H1 (cell line): ENCODE results near the gene COMT. TPM values are rescaled to one million over a fixed set of nuclear protein-coding genes. Genes with fewer than 3 reads are reported as not detected.

ENCODE experiments used
- CHD7 ChIP-seq: fragments of 300-600 bp; sonication (generic); IDR thresholded peaks from 2 replicates; pipeline ENCODE4 v1.7.1; 2012; ENCODE audit warnings: low read length, moderate library complexity, mild to moderate bottlenecking, inconsistent platforms; ENCODE audit not compliant: insufficient replicate concordance
- CTBP2 ChIP-seq: IDR thresholded peaks from 2 replicates; pipeline ENCODE4 v1.7.0; 2011; ENCODE audit warnings: borderline replicate concordance, mild to moderate bottlenecking, moderate library complexity, mixed read lengths, low read length; ENCODE audit not compliant: insufficient read depth, insufficient read length
- E2F6 ChIP-seq: IDR thresholded peaks from 2 replicates; pipeline ENCODE4 v1.6.1; 2012; ENCODE audit warnings: inconsistent platforms
- polyA plus RNA-seq, 7 experiments: library from polyadenylated mRNA; depleted of rRNA in 3 of 7; stranded (reverse) in 5 of 7; unstranded in 2 of 7; fragments of >200 nt in 5 of 7; fragments of 200-250 nt in 2 of 7; gene quantifications; 1 replicate in 5 of 7; 2 replicates in 1 of 7; 4 replicates in 1 of 7; pipeline versions ENCODE4 v1.2.1 to v1.2.3, GENCODE V29; 2011 to 2013; ENCODE audit warnings: missing spikeins in 2 of 7, mixed read lengths in 2 of 7
- total RNA-seq: library from RNA; stranded (reverse); fragmentation: NEBNext Ultra II Directional; extraction: Animal tissue kit (Norgen Biotek cat#: 25700); gene quantifications from 2 replicates; pipeline ENCODE4 v1.2.1, GENCODE V29; 2021

Gene COMT
- total and polyA plus RNA-seq, 2 of the 8 experiments (the other 6 are each of a cell fraction or from before 2014, with no cell fraction given): 15.2 to 33.7 TPM

GRCh38 chr22:19904935-19905334 is 36.6 kb upstream of the COMT start (continued):
- TF ChIP-seq E2F6: no peak
- TF ChIP-seq CHD7: no peak
- TF ChIP-seq CTBP2: no peak
